HG02763 (cell line): ENCODE results near the gene BCL2L1.
"Not testable (repeated sequence)": the region's sequence is repeated elsewhere in the genome, so short reads cannot be mapped to it uniquely, and the experiment has no call there.

Experiments used
- ATAC-seq: cut with Tn5 transposase; IDR thresholded peaks from one replicate; pipeline ENCODE4 v1.9.1; 2021; ENCODE audit warnings: mild to moderate bottlenecking, moderate library complexity; ENCODE audit not compliant: unreplicated experiment

BCL2L1 gene

GRCh38 chr20:31661625-31662371, 60.9 kb downstream of the BCL2L1 start:
- ATAC-seq = peak; percentile 56

DNA sequence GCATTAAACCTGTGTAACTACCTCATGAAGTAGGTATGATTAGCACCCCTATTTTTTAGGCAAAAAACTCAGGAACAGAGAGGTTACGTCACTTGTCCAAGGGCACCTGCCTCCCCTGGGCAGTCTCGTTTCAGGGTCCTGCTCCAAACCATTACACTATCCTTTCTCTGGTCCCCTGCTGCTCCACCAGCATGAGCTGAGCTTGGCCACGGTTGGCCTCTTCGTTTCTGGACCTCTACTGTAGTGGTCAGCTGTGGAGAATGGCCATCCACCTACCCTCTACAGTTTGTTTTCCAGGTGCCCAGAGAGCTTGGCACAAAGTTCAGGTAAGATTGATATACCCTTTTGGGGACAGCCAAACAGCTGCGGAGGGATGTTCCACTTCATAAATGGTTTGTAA, 68.1 kb downstream of the BCL2L1 start:
- ATAC-seq = no peak

- no peak for ATAC-seq
These were observed 69.1 kb downstream of the BCL2L1 start for GRCh38 chr20:31653561-31653960.

GRCh38 chr20:31652917-31653396, 69.7 kb downstream of the BCL2L1 start:
- no peak for ATAC-seq

- ATAC-seq = not testable (repeated sequence)
These were observed 74.6 kb downstream of the BCL2L1 start for GRCh38 chr20:31648104-31648503.

- ATAC-seq = no peak
These were observed 78.0 kb downstream of the BCL2L1 start for GRCh38 chr20:31644701-31645100.

DNA sequence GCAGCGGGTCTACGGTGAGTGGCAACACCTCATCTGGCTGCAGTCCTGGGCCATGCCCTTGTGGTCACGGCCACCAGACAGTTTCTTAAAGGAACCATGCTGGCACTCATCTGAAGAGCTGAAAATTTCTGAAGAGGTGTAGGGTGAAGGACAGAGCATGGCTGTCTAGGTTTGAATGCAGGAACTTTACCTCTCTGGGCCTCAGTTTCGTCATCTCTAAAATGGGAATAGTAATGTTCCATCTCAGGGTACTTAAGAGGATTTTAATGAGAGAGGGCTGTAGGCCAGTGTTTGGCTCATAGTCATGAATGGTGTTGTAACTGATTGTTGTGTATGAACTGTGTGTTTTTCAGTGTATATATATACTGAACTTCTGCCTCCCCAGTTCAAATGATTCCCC, 79.1 kb downstream of the BCL2L1 start:
- ATAC-seq = no peak

DNA sequence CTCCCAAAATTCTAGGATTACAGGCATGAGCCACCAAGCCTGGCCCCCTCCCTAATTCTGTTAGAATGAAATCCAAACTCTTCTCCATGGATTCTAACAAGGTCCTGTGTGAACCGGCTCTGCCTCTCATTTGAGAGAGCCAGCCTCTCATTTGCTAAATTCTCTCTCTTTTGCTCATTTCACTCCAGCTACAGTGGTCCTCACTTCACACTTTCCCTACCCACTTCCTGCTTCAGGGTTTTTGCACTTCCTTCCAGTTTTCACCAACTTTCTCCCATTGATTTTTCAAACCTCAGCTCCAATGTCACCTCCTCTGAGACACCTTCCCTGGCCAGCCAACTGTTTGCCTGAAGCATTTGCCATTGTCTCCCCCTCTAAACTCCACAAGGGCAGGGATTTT, 79.8 kb downstream of the BCL2L1 start:
- ATAC-seq = no peak

DNA sequence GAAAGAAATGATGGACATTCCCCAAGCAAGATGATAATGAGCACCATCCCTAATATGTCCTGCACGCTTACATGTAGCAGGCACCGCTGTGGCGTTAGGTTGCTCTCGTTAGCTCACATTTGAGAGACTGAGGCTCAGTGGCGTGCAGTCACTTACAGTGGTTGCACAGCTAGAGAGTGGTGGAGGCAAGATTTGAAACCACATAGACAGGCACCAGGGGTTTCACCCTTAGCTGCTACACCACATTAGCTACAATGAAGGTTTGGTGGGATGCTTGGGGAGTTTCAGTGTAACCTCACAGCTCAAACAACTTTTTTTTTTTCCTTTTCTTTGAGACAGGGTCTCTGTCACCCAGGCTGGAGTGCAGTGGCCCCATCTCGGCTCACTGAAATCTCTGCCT, 81.3 kb downstream of the BCL2L1 start:
- ATAC-seq = no peak

DNA sequence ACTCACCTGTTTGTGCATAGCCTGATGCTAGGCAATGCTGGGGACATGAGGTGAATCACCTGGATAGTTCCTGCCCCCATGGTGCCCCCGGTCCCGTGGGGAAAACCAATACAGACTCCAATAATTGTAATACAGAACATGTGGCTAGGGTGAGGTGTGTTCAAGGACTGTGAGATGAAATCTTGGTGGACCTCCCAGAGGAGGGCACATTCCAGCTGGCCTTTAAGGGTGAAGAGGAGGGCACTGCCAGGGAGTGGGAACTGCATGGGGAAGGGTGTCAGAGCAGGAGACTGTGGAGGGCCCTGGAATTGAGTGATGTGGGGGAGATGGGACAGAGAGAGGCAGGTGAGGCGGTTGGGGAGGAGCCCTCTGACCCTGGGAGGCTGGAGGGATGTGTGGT, 82.4 kb downstream of the BCL2L1 start:
- ATAC-seq = no peak

DNA sequence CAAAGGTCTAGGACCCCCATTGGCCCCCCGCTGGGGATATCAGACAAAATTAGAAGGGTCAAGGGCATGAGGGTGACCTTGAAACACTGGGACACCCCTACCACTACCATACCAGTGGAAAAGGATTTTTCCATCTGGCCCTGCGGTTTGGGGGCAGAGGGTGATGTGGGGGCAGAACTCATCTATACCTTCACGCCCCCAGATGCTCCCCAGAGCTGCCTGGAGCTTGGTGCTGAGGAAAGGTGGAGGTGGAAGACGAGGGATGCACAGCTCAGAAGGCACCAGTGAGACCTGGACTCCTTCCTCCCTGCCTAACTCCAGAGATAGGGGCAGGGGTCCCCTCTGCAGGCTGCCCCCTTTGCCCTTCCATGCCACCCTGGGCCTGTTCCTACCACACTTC, 83.9 kb downstream of the BCL2L1 start:
- ATAC-seq = no peak

- no peak for ATAC-seq
These were observed 84.4 kb downstream of the BCL2L1 start for GRCh38 chr20:31638317-31638716.

DNA sequence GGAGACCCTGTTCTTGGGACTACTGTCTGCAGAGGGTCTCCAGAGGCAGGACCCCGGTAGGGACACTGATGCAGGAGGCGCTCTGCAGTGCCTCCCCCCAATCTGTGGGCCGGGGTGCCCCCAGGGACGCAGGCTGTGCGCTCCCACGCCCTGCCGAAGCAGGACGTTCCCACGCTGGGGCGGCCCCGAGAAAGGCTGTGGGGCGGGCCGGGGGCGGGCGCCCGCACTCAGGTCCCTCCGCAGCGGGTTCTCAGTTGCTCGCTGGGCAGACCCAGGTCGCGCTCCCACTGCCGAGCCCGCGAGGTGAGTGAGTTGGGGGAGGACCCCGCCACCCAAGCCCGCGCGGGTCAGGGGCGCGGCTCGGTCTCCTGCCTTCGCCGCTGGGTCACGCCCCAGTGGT, 85.0 kb downstream of the BCL2L1 start, which contains the start of gene COX4I2:
Gene COX4I2 (plus strand): TSS at position 253 of the 400 bp plus-strand sequence. CDS start 1,106 bp downstream, outside the sequence.
- ATAC-seq = no peak

DNA sequence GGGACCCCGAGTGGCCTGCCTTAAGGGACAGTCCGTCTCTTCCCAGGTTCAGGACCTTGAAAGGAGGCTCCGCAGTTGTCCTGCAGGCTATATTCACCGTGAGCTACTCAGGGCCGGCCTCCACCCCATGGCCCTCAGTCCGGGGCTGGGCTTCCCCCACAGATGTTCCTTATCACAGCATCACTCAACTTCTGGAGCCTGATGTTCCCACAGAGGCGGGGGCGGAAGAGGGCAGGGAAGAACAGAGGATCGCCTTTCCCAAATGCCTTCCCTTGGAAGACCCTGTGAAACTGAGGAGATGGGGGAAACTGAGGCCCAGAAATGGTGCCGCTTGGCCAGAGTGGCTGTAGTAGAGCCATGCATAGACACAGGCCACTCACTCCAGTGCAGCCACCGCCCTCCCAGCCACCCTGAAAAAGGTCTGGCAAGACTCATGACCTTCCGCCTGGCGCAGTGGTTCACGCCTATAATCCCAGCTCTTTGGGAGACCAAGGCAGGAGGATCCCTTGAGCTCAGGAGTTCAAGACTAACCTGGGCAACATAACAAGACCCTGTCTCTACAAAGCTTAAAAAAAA, 89.2 kb downstream of the BCL2L1 start:
- no peak for ATAC-seq

DNA sequence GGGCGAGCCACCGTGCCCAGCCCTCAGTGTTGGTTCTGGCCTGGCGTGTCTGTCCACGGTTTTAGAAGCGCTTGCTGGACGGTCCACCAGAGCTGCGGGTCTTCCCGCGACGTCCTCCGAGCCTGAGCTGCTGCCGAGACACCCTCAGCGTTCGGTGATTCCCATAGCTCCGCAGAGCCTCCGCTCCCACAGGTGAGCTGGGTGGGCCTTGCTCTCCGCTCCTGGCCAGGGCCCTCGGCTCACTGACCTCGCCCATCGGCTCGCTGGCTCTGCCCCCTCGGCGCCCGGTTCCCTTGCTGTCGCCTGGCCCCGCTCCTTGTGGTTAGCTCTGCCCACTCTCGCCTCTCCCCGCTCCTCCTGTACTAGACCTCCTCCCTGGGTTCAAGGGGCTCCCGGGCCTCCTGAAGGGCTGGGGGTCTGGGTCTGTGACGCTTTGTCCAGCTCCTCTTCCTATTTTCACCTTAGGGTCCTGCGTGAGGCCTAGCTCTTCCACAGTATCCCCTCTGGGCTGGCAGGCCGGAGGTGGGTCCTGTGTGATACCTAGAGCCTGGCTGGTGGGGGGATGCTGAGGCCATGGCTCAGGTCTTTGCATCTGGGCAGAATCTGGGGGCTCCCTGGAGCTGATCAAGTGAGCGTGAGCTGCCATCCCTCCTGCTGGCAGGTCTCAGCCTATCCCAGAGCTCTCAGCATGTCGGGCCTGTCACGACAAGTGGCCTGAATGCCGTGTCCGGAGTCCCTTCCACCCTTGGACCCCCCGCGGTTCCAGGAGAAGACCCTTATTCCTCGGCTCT, 89.9 kb downstream of the BCL2L1 start:
- no peak for ATAC-seq

GRCh38 chr20:31630187-31630790, 92.4 kb downstream of the BCL2L1 start:
- no peak for ATAC-seq

DNA sequence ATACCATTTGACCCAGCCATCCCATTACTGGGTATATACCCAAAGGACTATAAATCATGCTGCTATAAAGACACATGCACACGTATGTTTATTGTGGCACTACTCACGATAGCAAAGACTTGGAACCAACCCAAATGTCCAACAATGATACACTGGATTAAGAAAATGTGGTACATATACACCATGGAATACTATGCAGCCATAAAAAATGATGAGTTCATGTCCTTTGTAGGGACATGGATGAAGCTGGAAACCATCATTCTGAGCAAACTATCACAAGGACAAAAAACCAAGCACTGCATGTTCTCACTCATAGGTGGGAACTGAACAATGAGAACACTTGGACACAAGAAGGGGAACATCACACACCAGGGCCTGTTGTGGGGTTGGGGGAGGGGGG, 94.6 kb downstream of the BCL2L1 start:
- ATAC-seq = not testable (repeated sequence)

DNA sequence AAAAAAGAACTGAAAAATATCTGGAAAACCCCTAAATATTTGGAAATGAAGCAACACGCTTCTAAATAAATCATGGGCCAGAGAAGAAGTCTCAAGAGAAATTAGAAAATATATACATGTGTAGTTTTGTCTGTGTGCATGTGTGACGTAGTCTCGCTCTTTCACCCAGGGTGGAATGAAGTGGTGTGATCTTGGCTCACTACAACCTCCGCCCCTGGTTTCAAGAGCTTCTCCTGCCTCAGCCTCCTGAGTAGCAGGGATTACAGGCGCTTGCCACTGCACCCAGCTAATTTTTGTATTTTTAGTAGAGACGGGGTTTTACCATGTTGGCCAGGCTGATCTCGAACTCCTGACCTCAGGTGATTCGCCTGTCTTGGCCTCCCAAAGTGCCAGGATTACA, 96.1 kb downstream of the BCL2L1 start:
- not testable (repeated sequence) for ATAC-seq

- ATAC-seq = not testable (repeated sequence)
These were observed 99.6 kb downstream of the BCL2L1 start for GRCh38 chr20:31623123-31623505.

DNA sequence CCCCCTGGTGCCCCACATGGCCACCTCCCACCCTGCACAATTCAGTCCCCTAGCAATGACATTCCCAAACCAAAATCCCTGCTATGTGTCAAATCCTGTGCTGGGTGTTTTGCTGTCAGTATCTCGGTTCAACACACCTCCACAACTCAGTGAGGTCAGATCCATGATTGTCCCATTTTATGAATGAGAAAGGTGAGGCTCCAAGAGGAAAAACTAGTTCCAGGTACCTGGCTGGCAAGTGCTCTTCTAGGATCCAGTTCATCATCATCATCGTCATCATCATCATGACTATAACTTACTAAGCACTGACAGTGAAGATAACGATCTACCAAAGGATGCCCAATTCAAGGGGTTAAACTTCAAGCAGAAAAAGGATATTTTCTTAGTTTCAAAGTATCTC, 102.4 kb downstream of the BCL2L1 start:
- ATAC-seq = no peak

- no peak for ATAC-seq
These were observed 105.1 kb downstream of the BCL2L1 start for GRCh38 chr20:31617432-31618104.
